GM18511 (cell line): ENCODE measurements around the gene POLRMT.
"Not testable (repeated sequence)": the region's sequence is repeated elsewhere in the genome, so short reads cannot be mapped to it uniquely, and the experiment has no call there.

Experiments
- ATAC-seq: cut with Tn5 transposase; IDR thresholded peaks from one replicate; pipeline ENCODE4 v1.9.1; 2021; ENCODE audit warnings: mild to moderate bottlenecking, moderate library complexity; ENCODE audit not compliant: unreplicated experiment

Gene POLRMT

DNA sequence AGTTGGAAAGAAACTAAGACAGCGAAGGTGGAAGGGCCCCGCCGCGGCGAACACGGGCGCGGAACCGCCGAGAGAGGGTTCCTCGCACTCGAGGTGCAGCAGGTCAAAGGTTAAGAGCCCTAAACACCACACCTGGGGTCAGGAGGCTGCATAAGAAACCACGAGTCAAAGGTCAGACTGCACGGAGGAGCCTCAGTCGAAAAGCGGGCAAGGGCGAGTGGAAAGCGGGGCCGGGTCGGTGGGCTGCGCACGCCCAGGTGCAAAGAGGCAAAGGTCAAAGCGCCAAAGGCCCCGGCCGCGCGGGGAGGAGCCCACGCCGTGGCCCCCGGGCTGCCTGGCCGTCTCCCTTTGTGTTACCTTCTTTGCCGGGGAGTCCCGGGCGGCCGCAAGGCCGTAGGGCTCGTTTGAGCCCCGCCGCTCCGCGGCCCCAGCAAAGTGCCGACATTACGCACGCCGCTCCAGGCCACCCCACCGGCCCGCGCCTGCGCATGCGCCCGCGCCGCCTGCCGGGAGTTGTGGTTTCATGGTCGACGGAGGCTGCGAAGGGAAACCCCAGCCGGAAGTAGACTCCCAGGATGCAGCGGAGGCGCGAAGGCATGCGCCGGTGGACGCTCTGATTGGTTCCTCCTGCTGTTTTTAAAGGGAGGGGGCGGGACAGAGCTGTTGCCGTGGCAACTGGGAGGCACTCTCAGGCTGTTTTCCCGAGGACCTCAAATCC lies at the start of gene POLRMT:
Gene POLRMT, minus strand, starts transcription at position 470 of the 718 bp plus-strand sequence. Its CDS starts 25 bp downstream, at position 445.
- peak; percentile 90 for ATAC-seq

DNA sequence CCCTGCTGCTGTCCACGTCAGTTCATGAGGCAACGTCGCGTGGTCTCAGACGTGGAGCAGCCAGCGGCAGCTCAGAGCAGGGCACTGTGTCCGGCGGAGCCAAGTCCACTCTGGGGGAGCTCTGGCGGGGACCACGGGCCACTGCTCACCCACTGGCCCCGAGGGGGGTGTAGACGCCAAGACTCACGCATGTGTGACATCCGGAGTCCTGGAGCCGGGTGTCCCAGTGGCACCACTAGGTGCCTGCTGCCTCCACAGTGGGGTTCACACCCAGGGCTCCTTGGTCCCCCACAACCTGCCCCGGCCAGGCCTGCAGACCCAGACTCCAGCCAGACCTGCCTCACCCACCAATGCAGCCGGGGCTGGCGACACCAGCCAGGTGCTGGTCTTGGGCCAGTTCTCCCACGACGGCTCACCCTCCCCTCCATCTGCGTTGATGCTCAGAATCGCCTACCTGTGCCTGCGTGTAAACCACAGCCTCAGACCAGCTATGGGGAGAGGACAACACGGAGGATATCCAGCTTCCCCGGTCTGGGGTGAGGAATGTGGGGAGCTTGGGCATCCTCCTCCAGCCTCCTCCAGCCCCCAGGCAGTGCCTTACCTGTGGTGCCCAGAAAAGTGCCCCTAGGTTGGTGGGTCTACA lies 49.5 kb upstream of the POLRMT start:
- ATAC-seq: no peak

DNA sequence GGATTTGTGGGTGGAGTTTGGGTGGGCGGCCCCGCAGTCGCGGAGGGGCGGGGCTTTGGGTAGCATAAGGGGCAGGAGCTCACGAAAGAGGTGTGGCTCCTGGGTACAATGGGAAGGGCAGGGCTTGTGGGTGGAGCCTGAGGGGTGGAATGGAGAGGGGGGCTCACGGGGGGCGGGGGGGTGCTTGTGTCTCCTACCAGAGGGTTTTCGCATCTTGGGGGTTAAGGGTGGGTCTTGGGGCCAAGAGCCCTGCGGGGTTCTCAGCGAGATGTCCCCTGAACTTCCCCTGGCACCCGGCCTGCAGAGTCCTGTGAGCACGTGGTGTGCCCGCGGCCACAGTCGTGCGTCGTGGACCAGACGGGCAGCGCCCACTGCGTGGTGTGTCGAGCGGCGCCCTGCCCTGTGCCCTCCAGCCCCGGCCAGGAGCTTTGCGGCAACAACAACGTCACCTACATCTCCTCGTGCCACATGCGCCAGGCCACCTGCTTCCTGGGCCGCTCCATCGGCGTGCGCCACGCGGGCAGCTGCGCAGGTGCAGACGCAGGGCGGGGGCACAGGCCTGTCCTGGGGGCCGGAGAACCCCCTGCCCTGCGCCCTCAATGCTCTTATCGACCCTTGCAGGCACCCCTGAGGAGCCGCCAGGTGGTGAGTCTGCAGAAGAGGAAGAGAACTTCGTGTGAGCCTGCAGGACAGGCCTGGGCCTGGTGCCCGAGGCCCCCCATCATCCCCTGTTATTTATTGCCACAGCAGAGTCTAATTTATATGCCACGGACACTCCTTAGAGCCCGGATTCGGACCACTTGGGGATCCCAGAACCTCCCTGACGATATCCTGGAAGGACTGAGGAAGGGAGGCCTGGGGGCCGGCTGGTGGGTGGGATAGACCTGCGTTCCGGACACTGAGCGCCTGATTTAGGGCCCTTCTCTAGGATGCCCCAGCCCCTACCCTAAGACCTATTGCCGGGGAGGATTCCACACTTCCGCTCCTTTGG lies 48.0 kb upstream of the POLRMT start:
- no peak for ATAC-seq

DNA sequence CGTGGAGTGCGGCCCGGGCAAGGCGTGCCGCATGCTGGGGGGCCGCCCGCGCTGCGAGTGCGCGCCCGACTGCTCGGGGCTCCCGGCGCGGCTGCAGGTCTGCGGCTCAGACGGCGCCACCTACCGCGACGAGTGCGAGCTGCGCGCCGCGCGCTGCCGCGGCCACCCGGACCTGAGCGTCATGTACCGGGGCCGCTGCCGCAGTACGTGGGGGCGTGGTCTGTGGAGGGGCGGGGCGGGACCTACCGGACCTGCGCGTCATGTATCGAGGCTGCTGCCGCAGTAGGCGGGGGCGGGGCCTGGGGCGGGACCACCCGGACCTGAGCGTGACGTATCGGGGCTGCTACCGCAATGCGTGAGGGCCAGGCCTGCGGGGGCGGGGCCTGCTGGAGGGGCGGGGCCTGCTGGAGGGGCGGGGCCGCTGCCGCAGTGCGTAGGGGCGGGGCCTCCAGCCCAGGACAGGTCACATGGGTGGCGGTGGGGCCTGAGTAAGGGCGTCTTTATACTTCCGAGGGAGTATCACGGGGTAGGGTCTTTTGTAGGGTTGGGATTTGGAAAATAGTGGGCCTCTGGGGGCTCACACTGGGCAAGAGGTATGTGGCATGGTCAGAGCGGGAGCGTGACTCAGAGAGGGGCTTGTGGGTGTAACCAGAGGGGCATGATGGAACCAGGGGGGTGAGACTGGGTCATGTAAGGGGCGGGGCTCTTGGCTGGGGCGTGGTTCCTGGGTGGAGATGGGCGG lies 47.1 kb upstream of the POLRMT start:
- peak; percentile 79 for ATAC-seq

DNA sequence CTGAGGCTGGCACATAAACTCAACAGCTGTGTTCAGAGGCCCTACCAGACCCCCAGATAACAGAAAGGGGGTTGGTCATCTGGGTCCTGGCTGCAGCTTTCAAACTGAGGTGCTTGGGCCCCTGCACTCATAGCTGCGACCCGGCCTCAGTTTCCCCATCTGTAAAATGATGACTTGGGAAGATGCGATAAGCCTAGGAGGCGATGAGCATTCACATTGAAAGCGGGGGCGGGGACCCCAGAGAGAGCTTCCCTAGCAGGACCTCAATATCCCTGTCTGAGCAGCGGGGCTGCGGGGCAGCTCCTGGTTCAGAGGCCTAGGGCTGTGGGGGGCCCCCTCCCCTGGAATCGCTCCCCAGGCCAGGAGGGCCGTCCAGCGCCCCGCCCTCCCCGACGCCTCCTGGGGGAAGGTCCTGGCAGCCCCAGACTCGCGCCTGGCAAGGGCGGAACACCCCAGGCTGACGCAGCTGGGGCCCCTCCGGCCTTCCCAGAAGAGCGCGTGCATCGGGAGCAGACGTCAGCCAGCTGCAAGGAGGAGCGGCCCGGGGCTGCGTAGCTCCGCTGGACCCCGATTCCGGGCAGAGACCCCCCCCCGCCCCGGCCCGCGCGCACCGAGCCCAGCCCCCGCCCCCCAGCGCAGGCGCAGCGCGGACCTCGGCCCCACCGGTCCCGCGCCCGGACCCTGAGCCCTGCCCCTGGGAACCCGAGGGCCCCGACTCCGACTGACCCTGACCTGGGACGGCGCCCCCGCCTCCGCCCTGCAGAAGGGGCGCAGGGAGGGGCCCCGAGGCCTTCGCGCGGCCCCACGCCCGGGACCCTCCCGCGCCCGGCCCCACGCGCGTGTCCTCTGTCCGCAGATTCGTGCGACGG lies 46.3 kb upstream of the POLRMT start:
- ATAC-seq: no peak

DNA sequence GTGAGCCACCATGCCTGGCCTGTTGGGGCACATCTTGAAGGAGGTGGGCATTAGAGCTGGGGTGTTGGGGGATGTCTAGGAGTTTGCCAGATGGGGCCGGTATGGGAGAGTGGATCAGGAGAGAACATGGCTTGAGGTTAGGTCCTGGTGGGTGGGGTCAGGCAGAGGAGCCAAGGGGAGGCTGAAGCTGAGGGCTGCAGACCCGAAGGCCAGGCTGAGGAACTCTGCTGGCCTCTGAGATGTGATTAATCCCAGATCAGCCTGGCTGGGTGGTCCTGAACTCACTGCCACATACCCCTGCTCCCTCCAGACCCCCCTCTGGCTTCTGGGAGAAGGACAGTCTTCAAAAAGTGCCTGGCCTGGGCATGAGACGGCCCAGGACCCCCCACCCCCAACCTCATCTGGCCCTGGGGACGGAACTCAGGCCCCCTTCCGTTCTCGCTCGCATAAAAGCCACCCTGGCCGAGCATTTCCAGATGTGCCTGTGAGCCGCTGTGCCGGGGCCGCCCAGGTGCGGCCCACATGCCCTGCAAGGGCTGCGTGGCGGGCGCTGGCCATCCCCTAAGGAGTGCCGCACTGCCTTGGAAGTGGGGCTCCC lies 45.6 kb upstream of the POLRMT start:
- ATAC-seq: no peak

DNA sequence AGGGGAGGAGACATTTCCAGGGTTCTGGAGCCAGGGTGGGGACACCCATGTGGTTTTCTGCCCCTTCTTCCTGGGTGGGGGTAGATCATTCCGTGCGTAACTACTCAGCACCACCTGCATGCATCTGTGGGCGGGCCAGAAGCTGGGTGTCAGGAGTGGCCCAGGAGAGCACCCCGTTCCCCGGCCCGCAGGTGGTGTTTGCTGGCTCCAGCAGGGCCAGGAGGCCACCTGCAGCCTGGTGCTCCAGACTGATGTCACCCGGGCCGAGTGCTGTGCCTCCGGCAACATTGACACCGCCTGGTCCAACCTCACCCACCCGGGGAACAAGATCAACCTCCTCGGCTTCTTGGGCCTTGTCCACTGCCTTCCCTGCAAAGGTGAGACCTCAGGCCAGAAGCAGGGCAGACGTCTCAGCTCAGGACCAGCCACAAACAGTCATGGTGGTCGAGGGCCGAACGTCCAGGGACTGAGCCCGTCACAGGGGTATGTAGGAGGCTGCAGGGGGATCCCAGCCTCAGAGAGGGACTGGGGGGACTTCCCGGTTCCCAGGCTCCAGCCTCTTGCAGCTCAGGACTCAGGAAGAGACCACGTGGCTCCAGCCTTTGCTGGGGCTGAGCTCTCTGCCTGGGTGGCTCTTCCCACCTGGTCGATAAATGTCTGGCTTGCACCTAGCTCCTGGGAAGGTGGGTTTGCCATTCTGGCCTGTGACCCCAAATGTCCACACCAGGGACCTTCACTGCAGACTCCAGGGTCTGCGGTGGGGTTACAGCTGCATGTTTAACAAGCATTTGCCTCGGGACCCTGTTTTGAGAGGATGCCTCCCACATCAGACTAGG lies 44.5 kb upstream of the POLRMT start:
- no peak for ATAC-seq

DNA sequence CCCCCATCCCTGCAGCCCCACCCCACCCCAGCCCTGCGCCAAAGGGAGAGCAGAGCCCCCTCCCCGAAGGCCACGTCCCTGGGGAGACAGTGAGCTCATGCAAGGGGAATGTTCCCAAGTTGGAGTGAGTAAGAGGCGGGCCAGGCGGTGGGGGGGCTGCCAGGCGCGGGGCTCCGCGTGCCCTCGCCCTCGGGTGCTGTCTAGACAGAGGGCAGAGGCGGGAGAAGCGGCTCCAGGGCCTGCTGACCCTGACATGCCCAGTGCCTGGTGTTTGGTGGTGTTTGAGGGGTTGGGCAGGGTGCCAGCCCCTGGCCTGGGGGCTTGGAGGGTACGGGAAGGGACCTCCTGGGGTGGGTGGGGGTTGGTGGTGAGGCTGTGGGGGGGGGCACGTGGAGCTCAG lies 43.9 kb upstream of the POLRMT start:
- no peak for ATAC-seq

DNA sequence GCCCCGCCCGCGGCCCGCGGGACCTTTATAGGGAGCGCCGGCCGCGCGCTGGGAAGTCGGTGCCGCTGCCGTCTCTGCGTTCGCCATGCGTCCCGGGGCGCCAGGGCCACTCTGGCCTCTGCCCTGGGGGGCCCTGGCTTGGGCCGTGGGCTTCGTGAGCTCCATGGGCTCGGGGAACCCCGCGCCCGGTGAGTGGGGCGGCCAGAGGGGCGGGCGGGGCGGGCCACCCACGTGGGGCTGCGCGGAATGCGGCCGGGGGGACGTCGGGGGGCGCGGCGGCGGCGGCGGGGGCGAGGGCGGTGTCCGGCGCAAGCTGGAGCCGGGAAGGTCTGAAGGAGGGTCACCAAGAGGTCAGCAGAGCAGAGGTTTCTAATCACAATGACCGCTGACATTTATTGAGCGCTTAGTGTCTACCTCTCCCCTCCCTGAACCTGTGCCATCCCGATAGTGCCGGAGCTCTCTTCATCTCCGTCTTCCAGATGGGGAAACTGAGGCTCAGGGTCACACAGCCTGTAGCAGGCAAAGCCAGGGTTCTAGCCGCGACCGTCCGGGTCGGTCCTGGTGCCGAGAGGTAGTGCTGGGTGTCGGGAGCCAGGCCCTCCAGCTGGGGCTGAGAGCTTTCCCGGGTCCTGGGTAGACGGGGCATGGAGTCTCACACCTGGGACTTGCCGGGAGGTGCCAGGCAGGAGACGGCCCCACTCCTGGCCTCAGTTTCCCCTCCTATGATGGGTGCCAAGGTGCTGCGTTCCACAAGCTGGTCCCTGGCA lies 43.2 kb upstream of the POLRMT start, which contains the start of gene FSTL3:
Gene FSTL3, plus strand, starts transcription at position 54 of the 767 bp plus-strand sequence. Its CDS starts 32 bp downstream, at position 86.
- no peak for ATAC-seq

DNA sequence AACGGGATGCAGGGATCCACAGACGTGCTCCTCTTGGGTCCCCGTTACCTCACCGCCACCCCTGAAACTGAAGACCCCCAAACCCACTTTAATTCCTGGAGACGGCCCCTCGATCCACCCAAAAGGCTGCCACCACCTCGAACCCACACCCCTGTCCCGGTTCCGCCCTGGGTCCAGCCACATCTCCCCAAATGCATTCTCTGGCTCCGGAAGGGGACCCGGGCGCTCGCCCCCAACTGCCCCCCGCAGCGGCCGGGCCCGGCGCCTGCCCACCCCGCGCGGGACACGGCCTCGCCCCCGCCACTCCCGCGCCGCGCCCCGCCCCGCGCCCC lies 42.6 kb upstream of the POLRMT start:
- ATAC-seq: no peak

DNA sequence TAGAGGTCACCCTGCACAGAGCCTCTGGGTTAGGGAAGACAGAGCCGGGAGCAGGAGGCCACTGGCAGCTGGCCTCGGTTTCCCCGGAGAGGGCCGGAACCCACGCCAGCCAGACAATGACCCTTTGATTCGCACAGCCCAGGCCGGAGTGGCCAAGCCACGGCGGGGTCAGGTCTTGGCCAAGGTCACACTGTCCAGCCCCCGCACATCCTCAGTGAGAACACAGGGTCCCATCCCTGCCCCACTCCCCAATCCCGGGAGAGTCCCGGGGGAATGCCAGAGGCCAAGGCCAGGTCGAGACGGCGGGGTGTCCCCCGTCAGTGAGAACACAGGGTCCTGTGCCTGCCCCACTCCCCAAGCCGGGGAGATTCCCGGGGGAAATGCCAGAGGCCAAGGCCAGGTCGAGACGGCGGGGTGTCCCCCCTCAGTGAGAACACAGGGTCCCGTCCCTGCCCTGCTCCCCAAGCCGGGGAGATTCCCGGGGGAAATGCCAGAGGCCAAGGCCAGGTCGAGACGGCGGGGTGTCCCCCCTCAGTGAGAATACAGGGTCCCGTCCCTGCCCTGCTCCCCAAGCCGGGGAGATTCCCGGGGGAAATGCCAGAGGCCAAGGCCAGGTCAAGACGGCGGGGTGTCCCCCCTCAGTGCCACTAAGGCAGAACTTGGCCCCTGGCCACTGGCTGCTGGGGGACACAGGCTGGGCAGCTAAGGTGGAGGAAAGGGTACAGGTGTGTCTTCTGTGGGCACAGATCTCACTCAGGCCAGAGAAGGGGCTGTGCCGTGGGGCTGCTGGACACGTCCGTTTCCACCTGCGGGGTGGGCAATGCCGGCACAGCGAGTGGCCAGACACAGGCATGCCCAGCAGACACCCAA lies 41.2 kb upstream of the POLRMT start:
- ATAC-seq: no peak

DNA sequence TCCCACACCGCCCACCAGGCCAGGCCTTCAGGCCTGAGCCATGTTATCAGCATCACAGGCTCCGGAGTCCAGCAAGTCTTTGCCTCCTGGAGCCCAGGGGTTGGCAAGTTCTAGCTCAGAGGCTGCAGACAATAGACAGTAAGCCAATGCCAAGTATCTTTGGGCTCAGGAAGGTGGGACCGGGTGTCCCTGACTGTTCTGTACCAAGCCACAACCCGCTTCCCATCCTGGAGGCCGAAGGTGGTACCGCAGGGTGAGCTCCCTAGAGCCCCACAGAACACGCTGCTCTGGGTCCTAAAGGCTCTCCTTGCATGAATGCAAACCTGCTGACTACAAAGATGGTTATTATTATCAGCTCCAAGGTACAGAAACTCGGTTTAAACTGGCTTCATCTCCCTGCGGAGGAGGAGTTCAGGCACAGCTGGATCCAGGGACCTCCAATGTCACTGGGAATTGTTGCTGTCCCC lies 37.3 kb upstream of the POLRMT start:
- ATAC-seq: no peak

DNA sequence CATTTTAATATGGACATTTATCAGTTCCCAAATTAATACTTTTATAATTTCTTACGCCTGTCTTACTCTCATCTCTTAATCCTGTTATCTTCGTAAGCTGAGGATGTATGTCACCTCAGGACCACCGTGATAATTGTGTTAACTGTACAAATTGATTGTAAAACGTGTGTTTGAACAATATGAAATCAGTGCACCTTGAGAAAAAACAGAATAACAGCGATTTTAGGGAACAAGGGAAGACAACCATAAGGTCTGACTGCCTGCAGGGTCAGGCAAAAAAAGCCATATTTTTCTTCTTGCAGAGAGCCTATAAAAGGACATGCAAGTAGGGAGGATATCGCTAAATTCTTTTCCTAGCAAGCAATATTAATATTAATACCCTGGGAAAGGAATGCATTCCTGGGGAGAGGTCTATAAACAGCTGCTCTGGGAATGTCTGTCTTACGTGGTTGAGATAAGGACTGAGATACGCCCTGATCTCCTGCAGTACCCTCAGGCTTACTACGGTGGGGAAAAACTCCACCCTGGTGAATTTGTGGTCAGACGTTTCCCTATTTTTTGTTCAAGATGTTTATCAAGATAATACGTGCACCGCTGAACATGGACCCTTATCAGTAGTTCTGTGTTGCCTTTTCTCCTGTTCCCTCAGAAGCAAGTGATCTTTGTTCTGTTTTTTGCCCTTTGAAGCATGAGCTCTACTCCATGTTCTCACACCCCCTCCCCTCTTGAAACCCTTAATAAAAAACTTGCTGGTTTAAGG lies 35.5 kb upstream of the POLRMT start:
- ATAC-seq: not testable (repeated sequence)

DNA sequence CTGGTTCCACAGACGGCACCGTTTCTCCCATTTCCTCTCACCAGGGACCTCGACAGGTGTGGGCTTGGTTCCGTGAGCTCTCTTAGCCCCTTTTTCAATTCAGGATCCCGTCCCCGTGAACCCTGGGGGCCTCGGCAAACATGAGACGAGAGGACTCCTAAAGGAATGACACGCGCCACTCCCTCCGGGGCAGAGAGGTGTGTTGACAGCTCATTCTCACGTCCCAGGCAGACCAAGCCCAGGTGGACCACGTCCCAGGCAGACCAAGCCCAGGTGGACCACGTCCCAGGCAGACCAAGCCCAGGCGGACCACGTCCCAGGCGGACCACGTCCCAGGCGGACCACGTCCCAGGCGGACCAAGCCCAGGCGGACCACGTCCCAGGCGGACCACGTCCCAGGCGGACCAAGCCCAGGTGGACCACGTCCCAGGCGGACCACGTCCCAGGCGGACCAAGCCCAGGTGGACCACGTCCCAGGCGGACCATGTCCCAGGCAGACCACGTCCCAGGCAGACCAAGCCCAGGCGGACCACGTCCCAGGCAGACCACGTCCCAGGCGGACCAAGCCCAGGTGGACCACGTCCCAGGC lies 33.7 kb upstream of the POLRMT start:
- ATAC-seq: not testable (repeated sequence)

DNA sequence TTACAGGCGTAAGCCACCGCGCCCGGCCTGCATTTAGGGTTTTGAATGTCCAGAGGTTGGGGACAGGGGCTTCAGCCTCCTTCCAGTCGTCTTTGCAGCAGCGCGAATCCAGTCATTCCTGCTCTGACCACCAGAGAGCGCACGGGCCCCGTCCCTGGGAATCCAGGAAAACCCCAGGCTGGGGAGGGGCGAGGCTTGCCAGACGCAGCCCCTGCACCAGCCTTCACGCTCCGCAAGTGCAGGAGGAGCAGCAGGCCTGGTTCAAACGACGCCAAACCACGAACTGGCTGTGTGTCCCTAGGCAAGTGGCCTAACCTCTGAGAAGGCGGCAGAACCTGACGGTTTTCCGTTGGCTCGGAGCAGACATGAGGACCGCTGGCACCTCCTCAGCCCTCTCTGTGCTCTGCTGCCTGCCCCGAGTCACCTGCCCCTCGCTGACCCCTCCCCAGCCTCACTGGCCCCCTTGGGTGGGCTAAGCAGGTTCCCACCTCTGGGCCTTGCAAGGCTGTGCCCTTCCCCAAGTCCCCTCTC lies 31.6 kb upstream of the POLRMT start:
- no peak for ATAC-seq
